SK-N-SH (cell line): ENCODE measurements around the gene MYO1B. TPM values are rescaled to one million over a fixed set of nuclear protein-coding genes. Genes with fewer than 3 reads are reported as not detected.

Source experiments
- CTCF ChIA-PET: fragments of 300-600, 350-600 bp; formaldehyde crosslinking; extraction: SDS; loops from one replicate; lab custom pipeline; 2021; lab: Yijun Ruan, JAX
- POLR2A ChIA-PET: fragments of 350-600 bp; sonication (Branson Sonifier 250); formaldehyde crosslinking; extraction: SDS; loops from one replicate; lab custom pipeline; 2020; ENCODE audit warnings: antibody characterized with exemption, inconsistent platforms; lab: Yijun Ruan, JAX
- DNase-seq: peaks from one replicate; pipeline ENCODE4 v3.0.0; 2012
- H2AFZ ChIP-seq: fragments of 200-600 bp; sonication (generic); 2 replicates; pipeline ENCODE4 v1.8.1; 2016; ENCODE audit warnings: antibody characterized with exemption, mild to moderate bottlenecking, low read depth
- H3F3A ChIP-seq: fragments of 200-600 bp; sonication (generic); replicated peaks from 2 replicates; pipeline ENCODE3; 2016; ENCODE audit warnings: antibody characterized with exemption, mild to moderate bottlenecking; ENCODE audit not compliant: insufficient read depth
- H3K27ac ChIP-seq, 2 experiments: fragments of 200-500 bp in 1 of 2; fragments of 200-600 bp in 1 of 2; sonication (Bioruptor generic) in 1 of 2; sonication (generic), shearing (Covaris generic) in 1 of 2; 2 replicates each; pipeline versions ENCODE4 v1.5.1 to v1.6.1; 2014 to 2016; ENCODE audit warnings: low read depth in 2 of 2, inconsistent platforms in 1 of 2, low read length in 1 of 2, mild to moderate bottlenecking in 1 of 2, mixed read lengths in 1 of 2
- H3K27me3 ChIP-seq: fragments of 200-600 bp; sonication (generic), shearing (Covaris generic); 2 replicates; pipeline ENCODE4 v1.6.1; 2016; ENCODE audit warnings: mixed run types; ENCODE audit not compliant: insufficient read depth
- H3K36me3 ChIP-seq, 2 experiments: fragments of 200-500 bp in 1 of 2; fragments of 200-600 bp in 1 of 2; sonication (Bioruptor generic) in 1 of 2; sonication (generic) in 1 of 2; replicated peaks in 1 of 2; 2 replicates each; pipeline versions ENCODE3 to v1.5.1; 2014 to 2016; ENCODE audit warnings: low read length in 1 of 2, mild to moderate bottlenecking in 1 of 2; ENCODE audit not compliant: insufficient read depth in 2 of 2, control insufficient read depth in 1 of 2
- H3K4me1 ChIP-seq, 2 experiments: fragments of 200-500 bp in 1 of 2; fragments of 200-600 bp in 1 of 2; sonication (Bioruptor generic) in 1 of 2; sonication (generic), shearing (Covaris generic) in 1 of 2; 2 replicates each; pipeline versions ENCODE4 v1.5.1 to v1.6.1; 2014 to 2016; ENCODE audit warnings: low read depth in 1 of 2, low read length in 1 of 2, mixed run types in 1 of 2; ENCODE audit not compliant: insufficient read depth in 2 of 2, control insufficient read depth in 1 of 2
- H3K4me2 ChIP-seq: fragments of 200-600 bp; sonication (generic), shearing (Covaris generic); 2 replicates; pipeline ENCODE4 v1.6.1; 2017; ENCODE audit warnings: mixed run types
- H3K4me3 ChIP-seq, 2 experiments: fragments of 200-500 bp in 1 of 2; fragments of 200-600 bp in 1 of 2; sonication (Bioruptor generic) in 1 of 2; sonication (generic), shearing (Covaris generic) in 1 of 2; 2 replicates each; pipeline versions ENCODE4 v1.5.1 to v1.8.1; 2014 to 2016; ENCODE audit warnings: low read depth in 2 of 2, inconsistent platforms in 1 of 2, low read length in 1 of 2, mild to moderate bottlenecking in 1 of 2, mixed read lengths in 1 of 2, moderate library complexity in 1 of 2
- H3K79me2 ChIP-seq: fragments of 200-600 bp; sonication (generic); 2 replicates; pipeline ENCODE4 v1.8.1; 2017; ENCODE audit warnings: mild to moderate bottlenecking; ENCODE audit not compliant: insufficient read depth
- H3K9ac ChIP-seq: fragments of 200-600 bp; sonication (generic); 2 replicates; pipeline ENCODE4 v1.6.1; 2017; ENCODE audit warnings: mixed run types
- H3K9me2 ChIP-seq: fragments of 200-600 bp; sonication (generic); 2 replicates; pipeline ENCODE4 v1.6.1; 2017; ENCODE audit warnings: mixed run types
- H3K9me3 ChIP-seq: fragments of 200-600 bp; sonication (generic); 2 replicates; pipeline ENCODE4 v1.6.1; 2017; ENCODE audit warnings: mixed run types, mild to moderate bottlenecking, moderate library complexity
- H4K20me1 ChIP-seq: fragments of 200-600 bp; sonication (generic); 2 replicates; pipeline ENCODE4 v1.6.1; 2017; ENCODE audit warnings: mild to moderate bottlenecking, mixed run types; ENCODE audit not compliant: insufficient read depth
- CHD2 ChIP-seq: fragments of 150-350 bp; IDR thresholded peaks from 2 replicates; pipeline ENCODE4 v1.6.1; 2018; ENCODE audit warnings: low read length; ENCODE audit not compliant: partially characterized antibody
- ELF1 ChIP-seq: IDR thresholded peaks from 2 replicates; pipeline ENCODE4 v1.4.0; 2012
- EP300 ChIP-seq, 2 experiments: IDR thresholded peaks; 2 replicates each; pipeline versions ENCODE4 v1.4.0 to v1.6.1; 2012; ENCODE audit warnings: borderline replicate concordance in 1 of 2, low read depth in 1 of 2, low read length in 1 of 2
- FOXJ3 ChIP-seq: sonication (generic); formaldehyde crosslinking; IDR thresholded peaks from 2 replicates; pipeline ENCODE4 v1.5.1; 2020; ENCODE audit warnings: mild to moderate bottlenecking, missing genetic modification reagents
- GABPA ChIP-seq: IDR thresholded peaks from 2 replicates; pipeline ENCODE4 v1.4.0; 2012; ENCODE audit warnings: low read depth, mild to moderate bottlenecking
- POLR2AphosphoS5 ChIP-seq: IDR thresholded peaks from 2 replicates; pipeline ENCODE4 v1.6.1; 2012; ENCODE audit warnings: low read depth, low read length
- WGBS: methylation state at CpG from one replicate; pipeline ENCODE4 v1.1.6; 2017; ENCODE audit warnings: low lambda C conversion rate; 5-methylcytosine and 5-hydroxymethylcytosine counted together
- polyA plus RNA-seq, 3 experiments: library from polyadenylated mRNA; depleted of rRNA; stranded (reverse); fragments of >200 nt; gene quantifications; 2 replicates each; pipeline ENCODE4 v1.2.3, GENCODE V29; 2012
- TF ChIP-seq, protein P1 (sequence below): IDR thresholded peaks from 2 replicates; pipeline ENCODE4 v1.4.0; 2012; ENCODE audit warnings: low read depth, borderline replicate concordance
- TF ChIP-seq, protein P2 (sequence below): IDR thresholded peaks from 2 replicates; pipeline ENCODE4 v1.4.0; 2012; ENCODE audit warnings: low read depth
- TF ChIP-seq, protein P3 (sequence below): IDR thresholded peaks from 2 replicates; pipeline ENCODE4; 2012
- TF ChIP-seq, protein P4 (sequence below): IDR thresholded peaks from 2 replicates; pipeline ENCODE4 v1.4.0; 2012; ENCODE audit warnings: low read depth, borderline replicate concordance
- TF ChIP-seq, protein P5 (sequence below): fragments of 150-350 bp; IDR thresholded peaks from 2 replicates; pipeline ENCODE4 v1.6.1; 2017; ENCODE audit warnings: antibody characterized with exemption, low read length, low read depth, borderline replicate concordance

MYO1B gene
- polyA plus RNA-seq, 1 of the 3 experiments (the other 2 are of a cell fraction), result 20.2 TPM

DNA sequence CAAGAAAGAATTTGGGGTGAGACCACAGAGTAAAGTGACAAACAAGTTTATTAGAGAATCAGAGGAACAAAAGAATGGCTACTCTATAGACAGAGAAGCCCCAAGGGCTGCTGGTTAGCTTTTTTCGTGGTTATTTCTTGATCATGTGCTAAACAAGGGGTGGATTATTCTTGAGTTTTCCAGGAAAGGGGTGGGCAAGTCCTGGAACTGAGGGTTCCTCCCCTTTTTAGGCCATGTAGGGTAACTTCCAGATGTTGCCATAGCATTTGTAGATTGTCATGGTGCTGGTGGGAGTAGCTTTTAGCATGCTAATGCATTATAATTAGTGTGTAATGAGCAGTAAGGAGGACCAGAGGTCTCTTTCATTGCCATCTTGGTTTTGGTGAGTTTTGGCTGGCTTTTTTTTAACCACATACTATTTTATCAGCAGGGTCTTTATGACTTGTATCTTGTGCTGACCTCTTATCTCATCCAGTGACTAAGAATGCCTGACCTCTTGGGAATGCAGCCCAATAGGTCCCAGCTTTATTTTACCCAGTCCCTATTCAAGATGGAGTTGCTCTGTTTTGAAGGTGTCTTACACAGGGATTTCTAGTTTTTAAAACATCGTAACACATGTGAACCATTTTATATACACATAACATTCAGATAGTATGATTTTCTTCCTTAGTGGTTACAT lies 77.8 kb downstream of the MYO1B start:
- Histone ChIP-seq H3K79me2 (peaks cover 60% of the 10 kb centered on the region), H3K27me3 (no peaks in the 10 kb centered on the region), H2AFZ (no peak overlapping the region), H3K9me2 (no peaks in the 10 kb centered on the region), H3F3A (peaks cover 3% of the 10 kb centered on the region), H3K4me2 (no peak overlapping the region), H3K9me3 (no peaks in the 10 kb centered on the region), H4K20me1 (peaks cover under 1% of the 10 kb centered on the region; the same call in 1 of the 2 replicates), H3K27ac (no peak overlapping the region), H3K9ac (no peak overlapping the region), H3K4me1 (peaks cover 37 to 46% of the 10 kb centered on the region in 2 experiments; a peak in 3 of 4 replicates), H3K36me3 (no peaks in the 10 kb centered on the region), H3K4me3 (no peak overlapping the region)
- TF ChIP-seq EP300 (IDR thresholded peaks at IDR 0.05; ENCODE audit: borderline replicate concordance in 1 of 2, low read depth in 1 of 2, low read length in 1 of 2), result no peak
- TF ChIP-seq, protein P1, sequence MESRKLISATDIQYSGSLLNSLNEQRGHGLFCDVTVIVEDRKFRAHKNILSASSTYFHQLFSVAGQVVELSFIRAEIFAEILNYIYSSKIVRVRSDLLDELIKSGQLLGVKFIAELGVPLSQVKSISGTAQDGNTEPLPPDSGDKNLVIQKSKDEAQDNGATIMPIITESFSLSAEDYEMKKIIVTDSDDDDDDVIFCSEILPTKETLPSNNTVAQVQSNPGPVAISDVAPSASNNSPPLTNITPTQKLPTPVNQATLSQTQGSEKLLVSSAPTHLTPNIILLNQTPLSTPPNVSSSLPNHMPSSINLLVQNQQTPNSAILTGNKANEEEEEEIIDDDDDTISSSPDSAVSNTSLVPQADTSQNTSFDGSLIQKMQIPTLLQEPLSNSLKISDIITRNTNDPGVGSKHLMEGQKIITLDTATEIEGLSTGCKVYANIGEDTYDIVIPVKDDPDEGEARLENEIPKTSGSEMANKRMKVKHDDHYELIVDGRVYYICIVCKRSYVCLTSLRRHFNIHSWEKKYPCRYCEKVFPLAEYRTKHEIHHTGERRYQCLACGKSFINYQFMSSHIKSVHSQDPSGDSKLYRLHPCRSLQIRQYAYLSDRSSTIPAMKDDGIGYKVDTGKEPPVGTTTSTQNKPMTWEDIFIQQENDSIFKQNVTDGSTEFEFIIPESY, result no peak
- no peak for TF ChIP-seq POLR2AphosphoS5
- no peak for TF ChIP-seq CHD2
- TF ChIP-seq, protein P2, sequence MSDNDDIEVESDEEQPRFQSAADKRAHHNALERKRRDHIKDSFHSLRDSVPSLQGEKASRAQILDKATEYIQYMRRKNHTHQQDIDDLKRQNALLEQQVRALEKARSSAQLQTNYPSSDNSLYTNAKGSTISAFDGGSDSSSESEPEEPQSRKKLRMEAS, result no peak
- TF ChIP-seq, protein P3, sequence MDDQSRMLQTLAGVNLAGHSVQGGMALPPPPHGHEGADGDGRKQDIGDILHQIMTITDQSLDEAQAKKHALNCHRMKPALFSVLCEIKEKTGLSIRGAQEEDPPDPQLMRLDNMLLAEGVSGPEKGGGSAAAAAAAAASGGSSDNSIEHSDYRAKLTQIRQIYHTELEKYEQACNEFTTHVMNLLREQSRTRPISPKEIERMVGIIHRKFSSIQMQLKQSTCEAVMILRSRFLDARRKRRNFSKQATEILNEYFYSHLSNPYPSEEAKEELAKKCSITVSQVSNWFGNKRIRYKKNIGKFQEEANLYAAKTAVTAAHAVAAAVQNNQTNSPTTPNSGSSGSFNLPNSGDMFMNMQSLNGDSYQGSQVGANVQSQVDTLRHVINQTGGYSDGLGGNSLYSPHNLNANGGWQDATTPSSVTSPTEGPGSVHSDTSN, result no peak
- POLR2A ChIA-PET, result no interaction called here
- CTCF ChIA-PET, result interaction anchor here (0.9 to 1.6 kb wide), 5 partner anchors 12 to 206 kb away, joined by 3 to 6 read pairs (median 3); partner anchors contain the start of gene MYO1B
- WGBS, result 94% methylated on average over 2 of the region's 2 CpGs
- no peak for DNase-seq

DNA sequence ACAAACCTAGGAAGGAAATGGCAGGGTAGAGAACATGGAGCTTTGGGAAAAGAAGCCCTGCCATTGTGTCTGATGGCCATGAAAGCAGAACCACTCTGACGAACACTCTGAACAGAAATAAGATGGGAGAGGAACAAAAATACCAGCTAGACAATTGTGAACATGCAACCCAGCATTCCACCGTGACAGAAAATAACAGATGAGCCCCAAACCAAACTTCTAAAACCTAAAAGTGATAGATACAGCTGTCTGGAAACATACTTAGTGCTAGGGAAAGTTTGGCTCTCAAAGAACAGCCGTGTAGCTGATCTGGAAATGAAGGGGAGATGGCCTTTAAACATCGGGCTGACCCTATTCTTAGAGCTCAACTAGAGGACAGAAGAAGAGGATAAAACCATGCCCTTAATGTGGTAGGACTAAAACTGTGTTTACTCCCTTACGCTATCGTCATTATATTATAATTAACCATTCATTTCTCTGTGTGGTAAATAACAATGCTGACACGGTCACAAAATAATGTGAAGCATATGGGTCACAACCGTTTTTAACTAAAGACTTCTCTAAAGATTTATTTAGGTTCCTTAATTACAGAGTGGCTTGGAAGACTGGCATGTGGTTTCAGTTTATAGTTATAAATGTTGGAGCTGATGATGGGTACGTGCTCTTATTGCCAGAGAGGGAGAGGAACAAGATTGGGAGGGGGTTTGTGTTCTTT lies 80.6 kb downstream of the MYO1B start:
- Histone ChIP-seq H3K27ac (no peak overlapping the region), H3F3A (no peaks in the 10 kb centered on the region), H3K79me2 (peaks cover 56% of the 10 kb centered on the region; the same call in 1 of the 2 replicates), H4K20me1 (no peaks in the 10 kb centered on the region), H3K27me3 (no peaks in the 10 kb centered on the region), H3K4me3 (no peak overlapping the region), H3K9me3 (no peaks in the 10 kb centered on the region), H2AFZ (no peak overlapping the region), H3K4me1 (peaks cover 19 to 27% of the 10 kb centered on the region in 2 experiments; a peak in 3 of 4 replicates), H3K9ac (no peak overlapping the region), H3K36me3 (peaks cover 4 to 11% of the 10 kb centered on the region in 2 experiments), H3K9me2 (no peaks in the 10 kb centered on the region), H3K4me2 (no peak overlapping the region)
- POLR2A ChIA-PET, result no interaction called here
- no peak for DNase-seq
- 93% methylated on average over 9 of the region's 9 CpGs for WGBS
- TF ChIP-seq GABPA (no peak), ELF1 (no peak), FOXJ3 (CRISPR knock-in tag) (no peak)
- TF ChIP-seq, protein P4, sequence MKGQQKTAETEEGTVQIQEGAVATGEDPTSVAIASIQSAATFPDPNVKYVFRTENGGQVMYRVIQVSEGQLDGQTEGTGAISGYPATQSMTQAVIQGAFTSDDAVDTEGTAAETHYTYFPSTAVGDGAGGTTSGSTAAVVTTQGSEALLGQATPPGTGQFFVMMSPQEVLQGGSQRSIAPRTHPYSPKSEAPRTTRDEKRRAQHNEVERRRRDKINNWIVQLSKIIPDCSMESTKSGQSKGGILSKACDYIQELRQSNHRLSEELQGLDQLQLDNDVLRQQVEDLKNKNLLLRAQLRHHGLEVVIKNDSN, result no peak
- TF ChIP-seq, protein P5, sequence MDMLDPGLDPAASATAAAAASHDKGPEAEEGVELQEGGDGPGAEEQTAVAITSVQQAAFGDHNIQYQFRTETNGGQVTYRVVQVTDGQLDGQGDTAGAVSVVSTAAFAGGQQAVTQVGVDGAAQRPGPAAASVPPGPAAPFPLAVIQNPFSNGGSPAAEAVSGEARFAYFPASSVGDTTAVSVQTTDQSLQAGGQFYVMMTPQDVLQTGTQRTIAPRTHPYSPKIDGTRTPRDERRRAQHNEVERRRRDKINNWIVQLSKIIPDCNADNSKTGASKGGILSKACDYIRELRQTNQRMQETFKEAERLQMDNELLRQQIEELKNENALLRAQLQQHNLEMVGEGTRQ, result no peak
- CTCF ChIA-PET, result interaction anchor here (0.9 to 1.2 kb wide), 3 partner anchors 27 to 175 kb away, joined by 4 read pairs; partner anchors contain the start of gene MYO1B
